CD14-positive monocyte (primary cell): ENCODE measurements around the gene HOXA5. TPM values are rescaled to one million over a fixed set of nuclear protein-coding genes. Genes with fewer than 3 reads are reported as not detected.

ENCODE experiments used
- DNase-seq, 3 donors: peaks; one replicate each; pipeline ENCODE4 v3.0.0-alpha.2; 2011 to 2022
- H2AFZ ChIP-seq: 2 replicates; pipeline ENCODE4 v1.6.0; 2012; ENCODE audit warnings: mild to moderate bottlenecking, low read depth, low read length, inconsistent platforms; ENCODE audit not compliant: insufficient read depth, poor library complexity, severe bottlenecking
- H3K27ac ChIP-seq, 2 donors: 1 replicate in 1 of 2; 2 replicates in 1 of 2; pipeline ENCODE4 v1.5.1; 2012 to 2013; ENCODE audit warnings: low read length in 2 of 2, control low read depth in 1 of 2, inconsistent platforms in 1 of 2, low read depth in 1 of 2, mild to moderate bottlenecking in 1 of 2
- H3K27me3 ChIP-seq, 2 donors: one replicate each; pipeline versions ENCODE4 v1.6.0 to v1.6.1; 2011 to 2013; ENCODE audit warnings: low read length in 2 of 2; ENCODE audit not compliant: control insufficient read depth in 2 of 2, insufficient read depth in 2 of 2
- H3K36me3 ChIP-seq, 2 donors: replicated peaks in 1 of 2; 1 replicate in 1 of 2; 2 replicates in 1 of 2; pipeline versions ENCODE4 v1.5.1 to v1.6.1; 2012 to 2013; ENCODE audit warnings: low read length in 2 of 2, control low read depth in 1 of 2, inconsistent platforms in 1 of 2, mild to moderate bottlenecking in 1 of 2; ENCODE audit not compliant: insufficient read depth in 2 of 2, control insufficient read depth in 1 of 2
- H3K4me1 ChIP-seq, 2 donors: 1 replicate in 1 of 2; 2 replicates in 1 of 2; pipeline versions ENCODE4 v1.5.1 to v1.6.1; 2012 to 2013; ENCODE audit warnings: low read length in 2 of 2, control low read depth in 1 of 2, inconsistent platforms in 1 of 2, mild to moderate bottlenecking in 1 of 2, moderate library complexity in 1 of 2; ENCODE audit not compliant: insufficient read depth in 2 of 2, control insufficient read depth in 1 of 2
- H3K4me2 ChIP-seq: replicated peaks from 2 replicates; pipeline ENCODE3; 2012; ENCODE audit warnings: low read length, moderate library complexity, mild to moderate bottlenecking; ENCODE audit not compliant: poor library complexity, severe bottlenecking; ENCODE audit errors: extremely low read depth
- H3K4me3 ChIP-seq, 3 experiments: fragments of 200-600 bp in 1 of 3; sonication (generic) in 1 of 3; replicated peaks in 1 of 3; 1 replicate in 2 of 3; 2 replicates in 1 of 3; pipeline ENCODE4 v1.5.1; 2011 to 2013; ENCODE audit warnings: low read length in 3 of 3, mild to moderate bottlenecking in 3 of 3, control low read depth in 2 of 3, low read depth in 2 of 3, inconsistent platforms in 1 of 3, moderate library complexity in 1 of 3
- H3K79me2 ChIP-seq: 2 replicates; pipeline ENCODE4 v1.6.0; 2012; ENCODE audit warnings: mild to moderate bottlenecking, control low read depth, inconsistent platforms, low read length, moderate library complexity; ENCODE audit not compliant: insufficient read depth
- H3K9ac ChIP-seq: 2 replicates; pipeline ENCODE4 v1.6.0; 2017; ENCODE audit warnings: low read length, mild to moderate bottlenecking; ENCODE audit not compliant: insufficient read depth, poor library complexity, severe bottlenecking
- H3K9me3 ChIP-seq, 2 donors: replicated peaks in 1 of 2; 1 replicate in 1 of 2; 2 replicates in 1 of 2; pipeline versions ENCODE4 v1.5.1 to v1.6.1; 2012 to 2013; ENCODE audit warnings: low read length in 2 of 2, control low read depth in 1 of 2; ENCODE audit not compliant: control insufficient read depth in 1 of 2, insufficient read depth in 1 of 2
- H4K20me1 ChIP-seq: 2 replicates; pipeline ENCODE4 v1.6.0; 2012; ENCODE audit warnings: mild to moderate bottlenecking, low read length, control low read depth, moderate library complexity; ENCODE audit not compliant: insufficient read depth
- H3K27ac Mint-ChIP-seq, 7 donors: one replicate each; pipeline ENCODE4 v1.8.0; 2020; ENCODE audit warnings: mild to moderate bottlenecking in 7 of 7, mixed read lengths in 7 of 7, moderate library complexity in 6 of 7, inconsistent platforms in 2 of 7
- H3K27me3 Mint-ChIP-seq, 3 donors: one replicate each; pipeline ENCODE4 v1.8.0; 2021 to 2022; ENCODE audit warnings: low read depth in 3 of 3, mild to moderate bottlenecking in 3 of 3, mixed read lengths in 3 of 3, moderate library complexity in 3 of 3, inconsistent platforms in 1 of 3
- H3K36me3 Mint-ChIP-seq, 2 donors: one replicate each; pipeline ENCODE4 v1.8.0; 2020; ENCODE audit warnings: mixed read lengths in 2 of 2, inconsistent platforms in 1 of 2, mild to moderate bottlenecking in 1 of 2
- H3K4me1 Mint-ChIP-seq: one replicate; pipeline ENCODE4 v1.8.0; 2020; ENCODE audit warnings: mild to moderate bottlenecking, mixed read lengths
- H3K4me3 Mint-ChIP-seq, 2 donors: one replicate each; pipeline ENCODE4 v1.8.0; 2020; ENCODE audit warnings: mild to moderate bottlenecking in 2 of 2, mixed read lengths in 2 of 2, moderate library complexity in 1 of 2
- H3K9me3 Mint-ChIP-seq, 7 donors: one replicate each; pipeline ENCODE4 v1.8.0; 2020 to 2022; ENCODE audit warnings: mixed read lengths in 7 of 7, mild to moderate bottlenecking in 6 of 7, moderate library complexity in 6 of 7, inconsistent platforms in 2 of 7
- CTCF ChIP-seq: fragments of 200-600 bp; IDR thresholded peaks from one replicate; pipeline ENCODE4 v1.8.0; 2022; ENCODE audit warnings: antibody characterized with exemption, mild to moderate bottlenecking
- WGBS: methylation state at CpG from one replicate; pipeline ENCODE4 v1.1.5; 2013; ENCODE audit warnings: missing lambda C conversion rate; ENCODE audit not compliant: insufficient coverage; 5-methylcytosine and 5-hydroxymethylcytosine counted together
- intact Hi-C, 2 donors: fragments of 100-400 bp; cut with micrococcal nuclease; formaldehyde crosslinking; loops; one replicate each; pipeline versions ENCODE4 v1.15.0 to v1.15.1; 2023
- polyA plus RNA-seq, 3 donors: library from polyadenylated mRNA; depleted of rRNA in 1 of 3; unstranded in 2 of 3; stranded (reverse) in 1 of 3; fragments of 300-500 nt in 2 of 3; fragments of >200 nt in 1 of 3; fragmentation: Illumina TruSeq in 2 of 3; gene quantifications; 1 replicate in 2 of 3; 2 replicates in 1 of 3; pipeline ENCODE4 v1.2.3, GENCODE V29; 2012 to 2021

HOXA5 gene
- polyA plus RNA-seq, 3 donors, result 0.85 to 3.0 (median 1.8) TPM

GRCh38 chr7:27144781-27145164, 1.3 kb upstream of the HOXA5 start:
- Mint-ChIP-seq H3K9me3 (peaks cover 13 to 46% (median 35%) of the 10 kb centered on the region in 7 donors), H3K4me1 (peaks cover 21% of the 10 kb centered on the region), H3K36me3 (peaks cover 3 to 14% of the 10 kb centered on the region in 2 donors), H3K4me3 (peak overlapping the region in 1 of 2 donors; percentile 92), H3K27me3 (peaks cover 61 to 76% (median 74%) of the 10 kb centered on the region in 3 donors), H3K27ac (no peak overlapping the region)
- TF ChIP-seq CTCF, result no peak
- Histone ChIP-seq H3K9ac (no peak overlapping the region), H3K27me3 (peaks cover 36 to 70% of the 10 kb centered on the region in 2 donors), H3K4me1 (peaks cover 13 to 18% of the 10 kb centered on the region in 2 donors), H2AFZ (no peak overlapping the region), H3K36me3 (no peaks in the 10 kb centered on the region), H3K79me2 (no peaks in the 10 kb centered on the region), H3K4me2 (no peak overlapping the region), H3K27ac (no peak overlapping the region), H3K4me3 (no peak overlapping the region), H3K9me3 (peaks cover 22 to 30% of the 10 kb centered on the region in 2 donors), H4K20me1 (no peaks in the 10 kb centered on the region)
- WGBS, result 54% methylated on average over 31 of the region's 31 CpGs
- DNase-seq, result no peak
- intact Hi-C loops, result loop anchor here in 1 of 2 donors (5.0 kb wide), 1 partner anchor 282 kb away; the partner anchor contains the start of gene SKAP2

- Histone ChIP-seq H2AFZ (no peak overlapping the region), H3K4me2 (peak overlapping the region; percentile 67), H3K9ac (no peak overlapping the region), H3K27ac (no peak overlapping the region), H3K27me3 (peaks cover 30 to 64% of the 10 kb centered on the region in 2 donors), H3K4me1 (peaks cover 13 to 18% of the 10 kb centered on the region in 2 donors), H4K20me1 (no peaks in the 10 kb centered on the region), H3K4me3 (peak overlapping the region in 1 of 3 experiments; percentile 70), H3K79me2 (no peaks in the 10 kb centered on the region), H3K9me3 (peaks cover 22 to 30% of the 10 kb centered on the region in 2 donors), H3K36me3 (no peaks in the 10 kb centered on the region)
- 87% methylated on average over 28 of the region's 40 CpGs for WGBS
- H3K4me1 Mint-ChIP-seq, result peaks cover 21% of the 10 kb centered on the region
- peaks cover 55 to 71% (median 68%) of the 10 kb centered on the region in 3 donors for H3K27me3 Mint-ChIP-seq
- intact Hi-C loops, result loop anchor here in 1 of 2 donors (5.0 kb wide), 1 partner anchor 282 kb away; the partner anchor contains the start of gene SKAP2
- peaks cover 3 to 14% of the 10 kb centered on the region in 2 donors for H3K36me3 Mint-ChIP-seq
- peak overlapping the region in 1 of 2 donors; percentile 92 for H3K4me3 Mint-ChIP-seq
- no peak overlapping the region for H3K27ac Mint-ChIP-seq
- DNase-seq, result no peak
- H3K9me3 Mint-ChIP-seq, result peaks cover 13 to 43% (median 37%) of the 10 kb centered on the region in 7 donors
- TF ChIP-seq CTCF, result peak; percentile 0
Observed at GRCh38 chr7:27143950-27144780, 684 bp upstream of the HOXA5 start.
